ENCODE measurements around the gene DCHS2.

The DCHS2 gene

DNA sequence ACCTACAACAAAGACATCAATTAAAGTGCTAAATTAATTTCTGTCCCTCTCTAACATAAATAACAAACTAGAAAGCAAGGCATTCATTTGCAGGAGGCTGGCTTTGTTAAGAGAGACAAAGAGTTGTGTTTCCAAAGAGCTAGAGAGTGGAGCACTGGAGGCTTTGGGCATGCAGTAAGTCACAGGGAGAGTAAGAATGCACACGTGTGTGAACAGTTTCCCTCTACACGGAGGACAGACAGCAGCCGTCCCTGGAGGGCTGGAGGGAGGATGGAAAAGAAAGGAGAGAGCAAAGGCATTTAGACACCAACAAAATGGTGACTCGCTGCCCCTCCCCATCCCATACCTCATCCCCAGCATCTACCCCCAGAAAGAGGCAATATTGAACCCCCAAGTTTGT lies 20.4 kb upstream of the DCHS2 start:
- Mint-ChIP-seq H3K9me3 (peaks cover 2% of the 10 kb centered on the region), H3K4me3 (no peak overlapping the region), H3K36me3 (ENCODE audit: low read depth) (no peaks in the 10 kb centered on the region), H3K27ac (peak overlapping the region; percentile 21 to 56 (median 40)), H3K27me3 (ENCODE audit: low read depth) (peaks cover 5% of the 10 kb centered on the region), H3K4me1 (peaks cover 35% of the 10 kb centered on the region)
- TF ChIP-seq, protein P1, sequence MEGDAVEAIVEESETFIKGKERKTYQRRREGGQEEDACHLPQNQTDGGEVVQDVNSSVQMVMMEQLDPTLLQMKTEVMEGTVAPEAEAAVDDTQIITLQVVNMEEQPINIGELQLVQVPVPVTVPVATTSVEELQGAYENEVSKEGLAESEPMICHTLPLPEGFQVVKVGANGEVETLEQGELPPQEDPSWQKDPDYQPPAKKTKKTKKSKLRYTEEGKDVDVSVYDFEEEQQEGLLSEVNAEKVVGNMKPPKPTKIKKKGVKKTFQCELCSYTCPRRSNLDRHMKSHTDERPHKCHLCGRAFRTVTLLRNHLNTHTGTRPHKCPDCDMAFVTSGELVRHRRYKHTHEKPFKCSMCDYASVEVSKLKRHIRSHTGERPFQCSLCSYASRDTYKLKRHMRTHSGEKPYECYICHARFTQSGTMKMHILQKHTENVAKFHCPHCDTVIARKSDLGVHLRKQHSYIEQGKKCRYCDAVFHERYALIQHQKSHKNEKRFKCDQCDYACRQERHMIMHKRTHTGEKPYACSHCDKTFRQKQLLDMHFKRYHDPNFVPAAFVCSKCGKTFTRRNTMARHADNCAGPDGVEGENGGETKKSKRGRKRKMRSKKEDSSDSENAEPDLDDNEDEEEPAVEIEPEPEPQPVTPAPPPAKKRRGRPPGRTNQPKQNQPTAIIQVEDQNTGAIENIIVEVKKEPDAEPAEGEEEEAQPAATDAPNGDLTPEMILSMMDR (IDR thresholded peaks at IDR 0.05; ENCODE audit: unreplicated experiment in 3 of 3), result no peak

DNA sequence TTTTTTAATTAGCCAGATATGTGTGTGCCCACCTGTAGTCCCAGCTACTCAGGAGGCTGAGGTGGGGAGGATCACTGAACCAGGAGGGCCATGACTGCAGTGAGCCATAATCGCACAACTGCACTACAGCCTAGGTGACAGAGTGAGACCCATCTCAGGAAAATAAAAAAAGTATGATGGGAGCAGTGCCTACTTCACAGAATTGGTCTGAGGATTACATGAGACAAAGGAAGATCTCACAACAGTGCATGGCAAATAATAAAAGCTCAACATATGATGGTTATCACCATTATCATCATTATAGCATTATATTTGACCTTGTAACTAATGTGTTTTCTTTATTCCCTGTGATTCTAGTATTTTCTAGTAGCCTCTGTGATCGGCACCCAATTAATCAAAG lies 19.9 kb upstream of the DCHS2 start:
- Mint-ChIP-seq H3K4me1 (peaks cover 35% of the 10 kb centered on the region), H3K9me3 (peaks cover 2% of the 10 kb centered on the region), H3K27ac (peak overlapping the region; percentile 21 to 56 (median 40)), H3K36me3 (ENCODE audit: low read depth) (no peaks in the 10 kb centered on the region), H3K4me3 (no peak overlapping the region), H3K27me3 (ENCODE audit: low read depth) (peaks cover 5% of the 10 kb centered on the region)
- TF ChIP-seq, protein P1 (IDR thresholded peaks at IDR 0.05; ENCODE audit: unreplicated experiment in 3 of 3), result no peak

DNA sequence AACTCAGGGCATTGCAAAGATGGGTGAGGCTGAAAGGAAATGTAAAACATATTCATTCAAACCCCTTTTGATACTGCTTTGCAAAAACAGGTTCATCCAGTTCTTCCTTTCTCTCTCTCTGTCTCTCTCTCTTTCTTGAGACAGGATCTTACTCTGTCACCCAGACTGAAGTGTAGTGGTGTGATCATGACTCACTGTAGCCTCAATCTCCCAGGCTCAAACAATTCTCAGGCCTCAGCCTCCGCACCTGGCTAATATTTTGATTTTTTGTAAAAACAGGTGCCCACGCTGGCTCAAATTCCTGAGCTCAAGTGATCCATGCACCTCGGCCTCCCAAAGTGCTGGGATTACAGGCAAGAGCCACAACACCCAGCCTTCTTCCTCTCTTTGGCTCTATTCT lies 15.6 kb upstream of the DCHS2 start:
- peaks cover 4% of the 10 kb centered on the region for H3K27me3 Mint-ChIP-seq (ENCODE audit: low read depth)
- H3K36me3 Mint-ChIP-seq (ENCODE audit: low read depth), result no peaks in the 10 kb centered on the region
- TF ChIP-seq, protein P1 (IDR thresholded peaks at IDR 0.05; ENCODE audit: unreplicated experiment in 3 of 3), result no peak
- H3K9me3 Mint-ChIP-seq, result no peaks in the 10 kb centered on the region
- H3K4me3 Mint-ChIP-seq, result no peak overlapping the region
- peak overlapping the region in 2 of 3 experiments; percentile 34 to 81 for H3K27ac Mint-ChIP-seq
- H3K4me1 Mint-ChIP-seq, result peaks cover 19% of the 10 kb centered on the region

GRCh38 chr4:154506253-154506652 lies 14.7 kb upstream of the DCHS2 start:
- Mint-ChIP-seq H3K9me3 (no peaks in the 10 kb centered on the region), H3K36me3 (ENCODE audit: low read depth) (no peaks in the 10 kb centered on the region), H3K27me3 (ENCODE audit: low read depth) (no peaks in the 10 kb centered on the region), H3K4me1 (peaks cover 15% of the 10 kb centered on the region), H3K27ac (peak overlapping the region; percentile 25 to 81 (median 48)), H3K4me3 (no peak overlapping the region)
- TF ChIP-seq, protein P1 (IDR thresholded peaks at IDR 0.05; ENCODE audit: unreplicated experiment in 3 of 3), result peak; percentile 62 to 72 (median 67)

- Mint-ChIP-seq H3K4me1 (peaks cover 5% of the 10 kb centered on the region), H3K9me3 (no peaks in the 10 kb centered on the region), H3K36me3 (ENCODE audit: low read depth) (no peaks in the 10 kb centered on the region), H3K27ac (no peak overlapping the region), H3K27me3 (ENCODE audit: low read depth) (peaks cover 9% of the 10 kb centered on the region), H3K4me3 (no peak overlapping the region)
- TF ChIP-seq, protein P1 (IDR thresholded peaks at IDR 0.05; ENCODE audit: unreplicated experiment in 3 of 3), result peak; percentile 34 to 52 (median 49)
Observed at GRCh38 chr4:154503598-154503997, 12.0 kb upstream of the DCHS2 start.

- peaks cover 13% of the 10 kb centered on the region for H3K27me3 Mint-ChIP-seq (ENCODE audit: low read depth)
- H3K36me3 Mint-ChIP-seq (ENCODE audit: low read depth), result no peaks in the 10 kb centered on the region
- no peak overlapping the region for H3K4me3 Mint-ChIP-seq
- H3K4me1 Mint-ChIP-seq, result peaks cover 5% of the 10 kb centered on the region
- no peaks in the 10 kb centered on the region for H3K9me3 Mint-ChIP-seq
- no peak overlapping the region for H3K27ac Mint-ChIP-seq
- TF ChIP-seq, protein P1 (IDR thresholded peaks at IDR 0.05; ENCODE audit: unreplicated experiment in 3 of 3), result no peak
Observed at GRCh38 chr4:154502111-154502510, 10.5 kb upstream of the DCHS2 start.

All from nephron (organoid).